Measurements from ENCODE around the gene SHROOM3.
A peak's percentile ranks its signal among the peaks of the same experiment; 100 is the strongest.
"Not testable (repeated sequence)": the region's sequence is repeated elsewhere in the genome, so short reads cannot be mapped to it uniquely, and the experiment has no call there.

The SHROOM3 gene

DNA sequence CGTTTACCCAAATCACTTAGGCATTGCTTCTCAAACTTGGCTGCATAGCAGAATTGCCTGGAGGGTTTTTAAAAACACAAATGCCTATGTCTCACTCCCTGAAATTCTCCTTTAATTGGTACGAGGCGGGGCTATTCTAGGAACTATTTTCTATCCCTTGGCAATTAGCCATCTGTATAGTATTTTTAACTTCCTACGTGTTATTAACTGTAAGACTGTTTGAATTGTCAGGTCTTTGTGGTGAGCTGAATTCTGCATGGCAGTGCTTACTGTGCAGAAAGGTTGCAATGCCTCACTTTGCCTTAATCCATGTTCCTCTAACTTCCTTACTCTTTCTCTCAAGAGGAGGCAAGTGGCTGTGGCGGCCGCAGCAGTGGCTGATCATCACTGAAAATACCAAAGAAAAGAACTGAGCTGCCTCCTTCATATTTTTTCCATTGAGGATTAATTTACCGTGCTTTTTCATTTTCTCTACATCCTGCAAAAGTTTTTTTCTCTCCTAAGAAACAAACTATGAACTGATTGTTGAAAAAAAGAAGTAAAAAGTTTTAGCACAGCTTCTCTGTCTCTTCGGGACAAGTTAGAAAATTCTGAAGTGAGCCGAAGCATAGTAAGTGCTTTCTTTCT lies at the start of gene SHROOM3:
Gene SHROOM3, plus strand, starts transcription at position 329 of the 627 bp plus-strand sequence. CDS start 824 bp downstream, outside the sequence.
- DNase-seq: peak; percentile 82

DNA sequence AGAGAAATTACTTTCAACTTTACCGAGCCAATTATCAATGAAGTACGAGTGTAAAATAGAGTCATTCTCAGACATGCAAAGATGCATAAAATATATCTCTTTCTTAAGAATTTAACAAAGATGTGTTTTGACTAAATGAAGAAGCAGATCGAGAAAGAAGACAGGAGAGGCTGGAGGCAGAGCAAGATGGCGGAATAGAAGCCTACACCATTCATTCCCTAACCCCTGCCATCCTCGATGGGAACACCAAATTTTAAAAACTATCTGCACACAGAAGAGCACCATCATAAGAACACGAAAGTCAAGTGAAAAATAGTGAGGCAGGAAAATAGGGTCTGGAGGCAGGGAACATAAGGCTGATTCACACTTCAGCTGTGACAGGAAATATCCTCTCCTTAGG lies 49.1 kb upstream of the SHROOM3 start:
- no peak for DNase-seq

DNA sequence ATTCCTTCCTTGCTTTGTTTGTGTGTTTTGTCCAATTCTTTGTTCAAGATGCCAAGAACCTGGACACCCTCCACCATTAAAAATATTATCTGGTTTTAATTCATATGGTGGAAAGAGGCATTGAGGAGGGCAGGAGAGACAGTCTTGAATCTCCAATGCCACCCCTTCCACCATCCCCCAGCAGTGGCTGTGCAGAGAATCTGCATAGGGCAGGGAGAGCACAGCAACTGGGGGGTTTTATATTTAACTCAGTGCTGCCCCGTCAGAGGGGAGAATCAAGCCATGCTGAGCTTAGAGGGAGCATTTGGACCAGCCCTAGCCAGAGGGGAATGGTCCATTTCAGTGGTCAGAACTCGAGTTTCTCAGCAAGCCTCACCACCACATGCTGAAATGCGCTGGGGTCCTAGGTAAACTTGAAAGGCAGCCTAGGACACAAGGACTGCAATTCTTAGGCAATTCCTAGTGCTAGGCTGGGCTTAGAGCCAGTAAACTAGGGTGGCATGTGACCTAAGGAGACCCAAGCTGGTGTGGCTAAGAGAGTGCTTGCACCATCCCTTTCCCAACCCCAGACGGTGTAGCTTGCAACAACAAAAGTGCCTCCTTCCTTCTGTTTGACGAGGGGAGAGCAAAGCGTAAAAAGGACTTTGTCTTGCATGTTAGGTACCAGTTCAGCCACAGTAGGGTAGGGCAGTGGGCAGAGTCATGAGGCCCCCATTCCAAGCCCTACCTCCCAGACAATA lies 48.3 kb upstream of the SHROOM3 start:
- no peak for DNase-seq

DNA sequence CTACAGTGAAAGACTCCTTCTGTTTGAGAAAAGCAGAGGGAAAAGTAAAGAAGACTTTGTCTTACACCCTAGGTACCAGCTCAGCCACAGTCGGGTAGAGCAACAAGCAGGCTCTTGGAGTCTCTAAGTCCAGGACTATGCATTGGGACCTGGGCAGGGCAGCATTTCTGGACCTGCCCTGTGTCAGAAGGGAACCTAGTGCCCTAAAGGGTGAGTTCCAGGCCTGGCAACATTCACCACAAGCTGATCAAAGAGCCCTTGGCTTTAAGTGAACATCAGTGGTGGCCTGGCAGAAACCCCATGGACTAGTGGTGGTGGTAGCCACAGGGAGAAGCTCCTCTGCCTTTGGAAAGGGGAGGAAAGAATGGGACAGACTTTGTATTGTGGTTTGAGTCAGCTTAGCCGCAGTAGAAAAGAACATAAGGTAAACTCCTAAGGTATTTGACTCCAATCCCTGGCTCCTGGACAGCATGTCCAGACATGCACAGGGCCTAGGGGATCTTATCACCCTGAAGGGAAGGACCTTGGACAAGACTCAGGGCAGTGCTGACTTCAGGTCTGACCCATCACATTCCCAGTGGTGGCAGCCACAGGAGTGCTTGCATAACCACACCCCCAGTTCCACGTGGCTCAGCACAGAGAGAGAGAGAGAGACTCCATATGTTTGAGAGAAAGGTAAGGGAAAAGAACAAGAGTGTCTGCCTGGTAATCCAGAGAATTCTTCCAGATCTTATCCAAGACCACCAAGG lies 46.7 kb upstream of the SHROOM3 start:
- DNase-seq: no peak

DNA sequence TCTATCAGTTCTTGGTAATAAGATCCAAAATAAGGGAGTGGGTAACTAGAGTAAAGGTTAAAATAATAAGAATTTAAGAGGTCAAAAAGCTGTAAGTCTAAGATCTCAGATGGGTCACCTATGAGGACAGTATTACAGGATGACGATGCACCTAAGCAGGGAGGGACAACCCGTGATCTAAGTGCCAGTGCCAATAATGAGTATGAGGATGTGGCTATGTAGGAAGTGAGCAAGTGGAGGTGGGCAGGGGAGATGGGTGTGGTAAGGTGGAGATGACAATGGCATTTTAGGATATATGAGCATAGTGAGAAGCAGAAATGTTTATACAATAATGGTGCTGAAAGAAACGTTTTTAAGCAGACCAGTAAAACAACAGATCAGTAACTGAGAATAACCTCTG lies 33.4 kb upstream of the SHROOM3 start:
- no peak for DNase-seq

DNA sequence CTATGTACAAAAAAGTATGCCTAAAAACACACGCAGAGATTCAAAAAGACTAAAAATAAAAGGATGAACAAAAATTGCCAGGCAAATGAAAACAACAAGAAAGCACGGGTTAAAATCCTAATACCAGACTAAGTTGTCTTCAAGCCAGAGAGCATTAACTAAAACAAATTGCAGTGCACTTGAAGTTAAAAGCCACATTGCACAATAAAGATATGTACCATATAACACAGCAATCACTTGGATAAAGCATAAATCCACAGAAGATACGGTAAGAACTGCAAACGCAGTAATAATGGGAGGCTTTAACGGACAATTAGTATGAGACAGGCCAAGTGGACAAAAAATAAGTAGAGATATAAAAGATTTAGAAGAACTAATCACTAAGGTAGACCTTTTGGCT lies 28.9 kb upstream of the SHROOM3 start:
- DNase-seq: no peak

DNA sequence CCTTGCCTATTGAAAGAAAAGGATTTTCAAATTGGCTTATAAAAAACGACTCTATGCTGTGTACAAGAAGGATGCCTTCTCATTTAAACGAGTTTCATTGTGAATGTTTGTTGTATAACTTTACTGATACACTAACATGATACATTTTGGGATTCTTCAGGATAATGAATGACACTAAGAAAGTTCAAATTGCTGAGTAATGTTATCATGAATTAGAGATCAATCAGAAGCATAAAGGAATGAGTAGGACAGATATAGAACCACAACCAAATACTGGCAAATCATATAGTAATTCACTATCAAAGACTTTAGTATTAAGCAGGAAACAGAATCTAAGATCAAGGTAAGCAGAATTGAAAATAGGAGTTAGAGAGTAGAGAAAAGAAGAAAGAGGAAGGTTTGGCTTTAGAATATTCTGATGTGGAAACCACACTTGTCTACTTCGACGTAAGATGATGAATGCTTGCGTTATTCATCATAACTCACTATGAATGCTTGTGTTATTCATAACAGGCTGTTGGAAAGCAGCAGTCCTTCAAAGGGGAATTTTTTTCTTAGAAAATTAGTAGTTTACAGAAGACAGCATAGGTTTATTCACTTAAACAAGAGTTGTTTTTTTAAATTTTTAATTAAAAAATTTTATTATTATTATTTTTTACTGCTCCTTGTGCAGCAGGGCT lies 27.4 kb upstream of the SHROOM3 start:
- DNase-seq: no peak

DNA sequence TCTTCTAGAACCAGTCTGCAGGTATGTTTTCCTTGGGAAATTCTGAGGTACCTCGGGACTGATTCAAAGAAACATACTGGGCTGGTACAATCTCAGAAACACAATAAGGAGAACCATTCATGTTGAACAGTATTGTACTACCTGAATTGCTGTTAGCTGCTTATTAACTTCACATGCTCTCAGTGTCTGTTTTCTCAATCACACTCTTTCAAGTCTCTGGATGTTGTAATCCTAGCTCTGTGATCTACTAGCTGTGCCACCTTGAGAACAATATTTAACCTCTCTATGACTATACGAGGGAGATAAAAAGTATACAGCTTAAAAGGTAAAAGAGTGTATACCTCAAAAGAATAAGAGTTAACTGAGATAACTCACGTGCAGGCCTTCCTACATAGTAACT lies 24.4 kb upstream of the SHROOM3 start:
- DNase-seq: no peak

DNA sequence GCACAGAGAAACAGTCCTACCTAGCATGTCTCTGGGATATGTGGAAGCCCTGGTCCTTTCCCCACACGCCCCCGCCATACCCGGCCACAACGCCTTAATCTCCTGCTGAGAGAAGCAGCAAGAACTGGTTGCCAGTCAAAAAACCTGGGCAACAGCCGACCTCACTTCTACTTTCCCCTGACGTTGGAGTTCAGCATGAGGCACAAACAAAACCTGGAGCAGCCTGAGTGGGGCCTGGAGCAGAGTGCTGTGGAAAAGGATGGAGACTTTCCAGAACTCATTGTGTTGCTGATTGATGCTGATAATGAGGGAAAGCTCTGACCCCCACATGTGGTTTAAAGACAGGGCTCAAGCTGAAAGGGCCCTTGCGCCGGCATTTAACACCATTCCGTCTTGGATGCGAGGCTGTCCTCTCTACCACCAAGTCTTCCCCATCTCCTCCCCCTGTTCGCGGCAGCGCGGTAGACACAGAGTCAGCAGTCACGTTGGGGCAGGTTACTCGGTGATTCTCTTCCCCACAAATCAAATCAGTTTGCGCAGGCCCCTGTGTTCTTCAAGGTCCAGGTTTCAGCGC lies 14.8 kb upstream of the SHROOM3 start:
- no peak for DNase-seq

DNA sequence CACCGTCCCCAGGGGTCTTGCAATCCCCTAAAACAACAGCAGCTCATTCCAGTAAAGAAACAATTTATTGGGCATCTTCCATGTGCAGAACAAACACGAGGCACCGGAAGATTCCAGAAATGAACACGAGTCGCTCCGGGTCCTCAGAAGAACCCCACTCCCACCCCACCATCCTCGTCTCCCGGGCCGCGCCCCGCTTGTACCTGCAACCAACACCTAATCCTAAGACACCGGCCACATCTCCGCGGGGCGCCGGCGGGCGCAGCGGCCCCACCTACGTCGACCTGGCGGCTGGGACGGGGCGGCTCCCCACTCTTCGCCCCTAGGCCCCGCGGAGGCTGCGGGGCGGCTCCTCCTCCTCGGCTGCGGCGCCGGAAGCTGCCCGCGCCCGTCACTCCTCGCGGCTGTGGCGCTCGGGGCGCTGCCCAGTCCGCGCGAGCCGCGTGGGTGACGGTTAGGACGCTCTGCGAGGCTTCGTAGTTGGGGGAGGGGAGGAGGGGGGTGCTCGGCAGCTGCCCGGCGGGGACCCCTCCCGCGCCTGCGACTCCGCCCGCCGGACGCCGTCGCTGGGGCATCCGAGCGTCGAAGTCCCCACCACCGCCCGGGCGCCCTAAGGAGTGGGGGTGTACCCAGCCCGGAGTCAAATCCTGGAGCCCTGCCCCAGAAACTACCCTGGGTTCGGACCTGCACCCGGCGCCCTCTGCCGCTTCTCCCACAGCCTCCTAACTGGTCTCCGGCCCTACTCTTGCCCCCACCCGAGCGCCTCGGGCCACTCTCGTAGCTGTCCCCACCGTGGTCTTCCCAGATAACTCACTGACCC lies 14.1 kb upstream of the SHROOM3 start, which contains the start of gene CCDC158:
Gene CCDC158, minus strand, starts transcription at position 380 of the 820 bp plus-strand sequence. CDS start 17,934 bp downstream, outside the sequence.
- no peak for DNase-seq

DNA sequence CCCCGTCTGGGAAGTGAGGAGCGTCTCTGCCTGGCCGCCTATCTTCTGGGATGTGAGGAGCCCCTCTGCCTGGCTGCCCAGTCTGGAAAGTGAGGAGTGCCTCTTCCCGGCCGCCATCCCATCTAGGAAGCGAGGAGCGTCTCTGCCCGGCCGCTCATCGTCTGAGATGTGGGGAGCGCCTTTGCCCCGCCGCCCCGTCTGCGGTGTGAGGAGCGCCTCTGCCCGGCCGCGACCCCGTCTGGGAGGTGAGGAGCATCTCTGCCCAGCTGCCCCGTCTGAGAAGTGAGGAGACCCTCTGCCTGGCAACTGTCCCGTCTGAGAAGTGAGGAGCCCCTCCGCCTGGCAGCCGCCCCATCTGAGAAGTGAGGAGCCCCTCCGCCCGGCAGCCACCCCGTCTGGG lies 11.9 kb upstream of the SHROOM3 start:
- DNase-seq: not testable (repeated sequence)

DNA sequence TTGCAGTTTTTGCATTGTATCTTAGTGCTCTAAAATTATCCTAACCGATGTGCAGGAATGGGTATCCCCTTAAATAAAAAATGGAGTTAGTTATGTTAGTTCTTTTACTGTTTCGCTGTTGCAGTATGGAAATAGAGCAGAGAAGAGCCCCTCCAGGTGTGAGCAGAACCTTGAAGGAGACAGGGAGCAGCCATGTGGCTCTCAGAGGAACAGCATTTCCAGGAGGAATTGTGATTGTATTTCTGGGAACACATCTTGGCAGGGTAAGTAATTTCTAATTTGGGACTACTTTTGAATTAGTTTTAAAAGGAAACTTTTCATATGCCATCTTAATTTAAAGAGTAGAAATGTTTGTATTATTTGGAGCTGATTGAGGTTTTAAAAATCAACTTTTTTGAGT lies 8.8 kb upstream of the SHROOM3 start:
- no peak for DNase-seq

DNA sequence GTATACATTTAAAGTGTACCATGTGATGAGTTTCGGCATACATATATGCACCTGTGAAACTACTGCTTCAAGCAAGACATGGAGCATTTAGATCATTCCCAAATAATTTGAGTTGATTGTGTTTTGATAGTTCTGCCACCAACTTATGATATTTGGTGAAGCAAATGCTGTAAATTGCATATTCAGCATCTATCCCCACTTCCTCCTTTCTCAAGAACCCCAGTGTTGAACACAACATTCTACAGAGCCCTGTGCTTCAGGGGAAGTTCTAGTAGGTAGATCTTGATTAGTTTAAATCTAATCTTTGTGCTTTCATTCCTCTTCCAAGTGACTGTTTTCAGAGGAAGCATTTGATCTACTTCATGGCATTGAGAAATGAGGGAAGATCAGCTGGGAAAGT lies 5.4 kb upstream of the SHROOM3 start:
- no peak for DNase-seq

DNA sequence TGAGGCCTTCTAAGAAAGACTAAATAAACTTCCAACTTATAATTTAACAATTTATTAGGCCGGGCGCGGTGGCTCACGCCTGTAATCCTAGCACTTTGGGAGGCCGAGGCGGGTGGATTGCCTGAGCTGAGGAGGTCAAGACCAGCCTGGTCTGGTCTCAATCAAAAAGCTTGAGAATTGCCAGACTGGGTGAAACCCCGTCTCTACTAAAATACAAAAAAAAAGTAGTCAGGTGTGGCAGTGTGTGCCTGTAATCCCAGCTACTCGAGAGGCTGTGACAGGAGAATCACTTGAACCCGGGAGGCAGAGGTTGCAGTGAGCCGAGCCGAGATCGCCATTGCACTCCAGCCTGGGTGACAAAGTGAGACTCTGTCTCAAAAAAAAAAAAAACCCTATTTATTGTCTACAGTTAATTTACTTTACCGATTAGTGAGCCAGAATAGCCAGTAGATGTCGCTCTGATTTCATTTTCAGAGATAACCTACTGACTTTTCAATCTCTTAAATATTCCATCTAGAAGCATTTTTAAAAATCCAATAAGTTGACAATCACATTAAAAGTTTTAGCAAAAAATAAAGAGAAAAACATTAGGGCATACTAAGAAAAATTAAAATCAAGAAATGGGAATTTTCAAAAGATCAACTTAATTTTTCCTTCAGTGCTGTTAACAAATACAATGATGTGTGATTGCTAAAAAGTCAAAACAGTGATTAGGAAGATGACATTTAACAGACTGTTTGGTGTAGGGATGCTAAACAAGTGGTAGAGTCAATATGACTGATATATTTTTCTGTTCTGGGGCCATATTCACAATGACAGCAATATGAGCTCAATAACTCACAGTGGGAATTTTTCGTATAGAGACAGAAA lies 4.3 kb upstream of the SHROOM3 start:
- DNase-seq: peak; percentile 56

DNA sequence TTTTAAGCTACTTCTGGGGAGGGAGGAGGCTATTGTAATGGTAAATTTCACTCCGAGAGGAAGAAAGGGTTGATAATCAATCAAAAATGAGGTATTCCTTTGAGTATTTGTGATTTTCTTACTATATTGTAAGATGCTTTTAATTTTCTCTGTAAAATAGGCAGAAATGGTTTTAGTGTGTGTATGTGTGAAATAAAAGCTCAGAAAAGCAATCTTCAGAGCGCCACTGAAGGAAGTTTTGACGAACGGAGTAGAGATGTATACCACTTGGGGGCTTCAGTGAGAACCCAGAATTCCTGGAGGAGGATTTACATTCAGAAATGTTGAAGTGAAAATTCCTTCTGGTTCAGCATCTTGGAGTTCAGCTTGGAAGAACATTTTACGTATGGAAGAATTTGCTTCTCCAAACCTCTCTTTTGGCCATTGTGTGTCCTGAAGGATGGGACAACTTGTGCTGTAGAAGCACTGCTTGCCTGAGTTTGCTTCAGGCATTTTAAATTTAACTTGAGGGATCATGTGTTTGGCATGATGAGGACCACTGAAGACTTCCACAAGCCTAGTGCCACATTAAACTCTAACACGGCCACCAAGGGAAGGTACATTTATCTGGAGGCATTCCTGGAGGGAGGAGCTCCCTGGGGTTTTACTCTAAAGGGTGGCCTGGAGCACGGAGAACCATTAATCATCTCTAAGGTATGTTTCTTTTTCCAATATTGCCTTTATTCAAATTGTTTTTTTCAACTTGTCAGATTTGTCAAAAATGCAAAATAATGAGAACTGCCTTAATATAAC lies 695 bp downstream of the SHROOM3 start:
- DNase-seq: no peak

DNA sequence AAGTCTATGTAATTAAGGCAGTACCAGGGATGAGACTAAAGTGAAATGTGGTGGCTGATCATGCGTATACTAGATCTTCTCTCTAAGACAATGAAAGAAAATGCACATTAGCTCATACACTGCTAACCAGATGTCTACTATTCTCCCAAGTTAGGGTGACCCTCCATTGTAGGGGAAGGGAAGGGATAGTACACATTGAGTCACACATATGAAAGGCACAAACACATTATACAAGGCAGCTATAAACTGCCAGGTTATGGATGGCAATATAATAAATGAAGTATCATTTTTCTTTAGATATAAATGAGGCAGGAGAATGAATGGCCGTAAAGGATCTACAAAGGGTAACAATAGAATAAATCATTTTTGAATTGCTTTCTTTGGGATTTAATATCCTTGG lies 4.5 kb downstream of the SHROOM3 start:
- no peak for DNase-seq

DNA sequence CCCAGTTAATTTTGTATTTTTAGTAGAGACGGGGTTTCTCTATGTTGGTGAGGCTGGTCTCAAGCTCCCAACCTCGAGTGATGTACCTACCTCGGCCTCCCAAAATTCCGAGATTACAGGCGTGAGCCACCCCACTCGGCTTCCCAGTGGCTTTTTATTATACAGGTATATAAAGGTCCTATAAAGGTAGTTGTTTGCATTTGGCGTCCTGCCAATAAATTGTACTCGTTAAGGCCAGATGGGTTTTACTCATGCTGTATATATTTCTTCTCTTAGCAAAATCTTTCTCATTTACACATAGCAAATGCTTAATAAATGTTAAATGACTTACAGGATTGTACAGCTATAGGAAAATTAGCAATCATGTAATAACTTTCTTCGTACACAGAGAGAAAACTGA lies 6.9 kb downstream of the SHROOM3 start:
- no peak for DNase-seq

DNA sequence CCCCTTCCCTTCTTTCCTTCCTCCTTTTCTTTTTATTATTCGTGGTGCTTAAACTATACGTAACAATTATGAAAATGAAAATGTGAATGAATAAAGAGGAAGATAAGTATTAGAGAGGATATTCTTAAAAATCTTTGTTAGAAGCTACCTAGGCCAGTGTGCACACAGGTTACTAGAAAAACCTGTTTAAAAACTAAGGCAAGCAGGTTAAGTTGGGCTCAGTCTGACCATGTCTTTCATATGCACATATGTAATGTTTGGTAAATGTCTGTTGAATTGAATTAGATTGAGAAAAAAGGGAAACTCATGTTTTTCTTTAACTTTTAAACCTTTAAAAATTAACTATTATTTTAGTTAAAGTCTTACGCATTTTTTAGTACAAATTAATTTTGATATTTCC lies 7.8 kb downstream of the SHROOM3 start:
- no peak for DNase-seq

DNA sequence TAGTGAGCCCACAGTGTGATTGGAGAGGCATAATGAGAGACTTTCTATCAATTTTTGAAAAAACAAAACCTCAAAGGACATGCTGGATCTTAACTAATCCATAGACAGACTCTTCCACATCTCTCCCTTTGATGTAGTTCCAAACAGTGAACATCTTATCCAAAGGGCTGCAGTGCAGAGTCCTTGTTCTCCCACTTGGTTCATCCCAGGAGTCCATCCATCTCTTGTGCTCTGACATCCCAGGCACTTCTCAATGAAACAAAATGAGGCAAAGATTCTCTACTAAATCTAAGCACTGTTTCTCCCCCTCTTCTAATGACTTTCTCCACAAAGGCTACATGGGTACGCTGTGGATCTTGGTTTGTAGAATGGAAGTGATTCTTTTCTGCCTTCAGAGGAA lies 8.3 kb downstream of the SHROOM3 start:
- DNase-seq: no peak

DNA sequence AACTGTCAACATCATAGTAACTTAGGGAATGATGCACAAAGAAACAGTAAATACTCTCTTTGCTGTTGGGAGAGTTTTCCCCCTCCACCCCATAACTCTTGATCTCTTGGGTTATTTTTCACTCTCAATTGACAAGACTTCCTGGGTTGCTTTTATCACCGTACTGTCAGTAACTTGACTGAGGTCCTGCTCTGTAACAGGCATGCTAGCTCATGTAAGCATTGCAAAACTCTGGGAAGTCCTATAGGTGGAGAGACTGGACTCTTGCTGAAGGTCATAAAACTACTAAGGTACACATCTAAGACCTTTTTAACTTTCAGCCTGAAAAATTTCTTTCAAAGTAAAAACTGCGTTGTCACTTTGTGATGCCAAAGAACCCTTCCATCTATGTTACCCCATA lies 10.9 kb downstream of the SHROOM3 start:
- DNase-seq: no peak

All from DMS79 treated with DMSO at 0.1 percent for 48 hours (cell line).